Smooth muscle cell (in vitro differentiated cells): ENCODE measurements around the gene CSF1. TPM values are rescaled to one million over a fixed set of nuclear protein-coding genes. Genes with fewer than 3 reads are reported as not detected.

ENCODE experiments used
- DNase-seq: peaks from one replicate; lab custom pipeline; 2025; ENCODE audit not compliant: unreplicated experiment; lab: John Stamatoyannopoulos, UW
- H2AFZ ChIP-seq: fragments of 200-600 bp; sonication (generic); 2 replicates; pipeline ENCODE4 v1.6.0; 2016; ENCODE audit warnings: antibody characterized with exemption, low read depth, mild to moderate bottlenecking
- H3F3A ChIP-seq: fragments of 200-600 bp; sonication (generic); 2 replicates; pipeline ENCODE4 v1.6.0; 2017; ENCODE audit warnings: antibody characterized with exemption, low read depth
- H3K27ac ChIP-seq: fragments of 200-600 bp; sonication (generic); 2 replicates; pipeline ENCODE4 v1.5.1; 2016; ENCODE audit warnings: low read depth, mild to moderate bottlenecking
- H3K27me3 ChIP-seq: fragments of 200-600 bp; sonication (generic); 2 replicates; pipeline ENCODE4 v1.6.1; 2016; ENCODE audit warnings: low read depth, mild to moderate bottlenecking
- H3K36me3 ChIP-seq: fragments of 200-600 bp; sonication (generic); 2 replicates; pipeline ENCODE4 v1.5.1; 2016; ENCODE audit warnings: low read depth
- H3K4me1 ChIP-seq: fragments of 200-600 bp; sonication (generic); 2 replicates; pipeline ENCODE4 v1.5.1; 2016; ENCODE audit warnings: low read depth
- H3K4me2 ChIP-seq: fragments of 200-600 bp; sonication (generic); 2 replicates; pipeline ENCODE4 v1.6.0; 2016; ENCODE audit warnings: mild to moderate bottlenecking
- H3K4me3 ChIP-seq: fragments of 200-600 bp; sonication (generic); 2 replicates; pipeline ENCODE4 v1.5.1; 2016; ENCODE audit warnings: mild to moderate bottlenecking
- H3K79me2 ChIP-seq: fragments of 200-600 bp; sonication (generic); 2 replicates; pipeline ENCODE4 v1.6.0; 2016; ENCODE audit warnings: low read depth, mild to moderate bottlenecking
- H3K9ac ChIP-seq: fragments of 200-600 bp; sonication (generic); 2 replicates; pipeline ENCODE4 v1.6.0; 2016; ENCODE audit warnings: low read depth
- H3K9me3 ChIP-seq: fragments of 200-600 bp; sonication (generic); replicated peaks from 2 replicates; pipeline ENCODE4 v1.5.1; 2016; ENCODE audit warnings: low read depth
- H4K20me1 ChIP-seq: fragments of 200-600 bp; sonication (generic); 2 replicates; pipeline ENCODE4 v1.6.0; 2016; ENCODE audit warnings: low read depth
- WGBS: methylation state at CpG from one replicate; pipeline ENCODE4 v1.1.7; 2016; ENCODE audit warnings: low lambda C conversion rate; 5-methylcytosine and 5-hydroxymethylcytosine counted together
- polyA plus RNA-seq: library from polyadenylated mRNA; unstranded; fragments of >200 nt; fragmentation: Nextera tagmentation; extraction: Ambion mirVana; gene quantifications from 2 replicates; pipeline ENCODE4 v1.2.1, GENCODE V29; 2016
- total RNA-seq: library from RNA; depleted of rRNA; stranded (reverse); fragments of >200 nt; gene quantifications from 2 replicates; pipeline ENCODE4 v1.2.3, GENCODE V29; 2014
- TF ChIP-seq, protein P1 (sequence below): fragments of 200-600 bp; sonication (generic); IDR thresholded peaks from 2 replicates; pipeline ENCODE4 v1.5.1; 2017; ENCODE audit warnings: borderline replicate concordance, mild to moderate bottlenecking, antibody characterized with exemption; ENCODE audit not compliant: insufficient read depth, poor library complexity, severe bottlenecking

The CSF1 gene
- total and polyA plus RNA-seq, 2 experiments from 2014 or later, result 22.4 to 30.9 TPM

DNA sequence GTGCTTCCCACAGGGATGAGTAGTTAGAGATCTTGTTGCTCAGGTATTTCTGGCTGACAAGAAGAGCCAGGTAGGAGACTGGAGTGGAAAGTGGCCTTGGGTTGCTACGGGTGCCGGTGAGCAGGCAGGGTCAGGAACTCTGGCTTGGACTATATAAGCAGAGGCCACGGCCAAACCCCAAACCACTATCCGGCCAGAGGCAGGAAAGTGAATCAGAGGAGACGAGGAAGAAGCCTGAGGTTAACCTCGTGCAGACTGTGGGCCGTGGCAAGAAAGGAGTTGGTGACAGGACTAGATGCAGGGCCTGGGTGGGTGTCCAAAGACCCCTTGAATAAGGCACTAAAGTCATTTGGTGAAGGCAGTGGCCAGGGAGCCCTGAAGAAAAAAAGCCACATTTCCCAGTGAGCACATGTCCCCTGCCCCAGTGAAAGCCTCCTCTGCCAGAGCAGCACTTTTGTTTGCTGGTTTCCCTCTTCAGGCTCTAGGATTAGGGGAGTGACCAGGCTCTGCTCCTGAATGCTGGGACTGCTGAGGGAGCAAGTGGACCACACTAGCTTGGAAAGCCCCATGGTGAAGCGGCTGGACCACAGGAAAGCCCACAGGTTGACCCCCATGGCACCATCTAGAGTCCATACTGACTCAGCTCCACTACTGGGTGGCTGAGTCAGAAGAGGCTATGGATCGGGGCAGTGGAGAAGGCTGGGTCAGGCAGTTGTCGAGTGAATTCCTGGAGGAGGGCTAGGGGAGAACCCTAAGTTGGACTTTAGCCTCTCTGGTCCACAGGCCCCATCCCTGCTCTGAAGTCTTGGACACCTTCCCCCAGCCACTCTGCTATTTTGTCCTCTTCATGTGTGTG, 23.4 kb downstream of the CSF1 start:
- H3K4me3 ChIP-seq, result no peak overlapping the region
- WGBS, result 41% methylated on average over 10 of the region's 10 CpGs
- DNase-seq, result no peak
- no peak overlapping the region for H2AFZ ChIP-seq
- no peaks in the 10 kb centered on the region for H4K20me1 ChIP-seq
- peaks cover 6% of the 10 kb centered on the region for H3F3A ChIP-seq
- H3K4me1 ChIP-seq, result peaks cover 18% of the 10 kb centered on the region
- H3K27ac ChIP-seq, result peak overlapping the region; percentile 57
- H3K36me3 ChIP-seq, result no peaks in the 10 kb centered on the region
- no peaks in the 10 kb centered on the region for H3K27me3 ChIP-seq
- H3K79me2 ChIP-seq, result no peaks in the 10 kb centered on the region
- TF ChIP-seq, protein P1, sequence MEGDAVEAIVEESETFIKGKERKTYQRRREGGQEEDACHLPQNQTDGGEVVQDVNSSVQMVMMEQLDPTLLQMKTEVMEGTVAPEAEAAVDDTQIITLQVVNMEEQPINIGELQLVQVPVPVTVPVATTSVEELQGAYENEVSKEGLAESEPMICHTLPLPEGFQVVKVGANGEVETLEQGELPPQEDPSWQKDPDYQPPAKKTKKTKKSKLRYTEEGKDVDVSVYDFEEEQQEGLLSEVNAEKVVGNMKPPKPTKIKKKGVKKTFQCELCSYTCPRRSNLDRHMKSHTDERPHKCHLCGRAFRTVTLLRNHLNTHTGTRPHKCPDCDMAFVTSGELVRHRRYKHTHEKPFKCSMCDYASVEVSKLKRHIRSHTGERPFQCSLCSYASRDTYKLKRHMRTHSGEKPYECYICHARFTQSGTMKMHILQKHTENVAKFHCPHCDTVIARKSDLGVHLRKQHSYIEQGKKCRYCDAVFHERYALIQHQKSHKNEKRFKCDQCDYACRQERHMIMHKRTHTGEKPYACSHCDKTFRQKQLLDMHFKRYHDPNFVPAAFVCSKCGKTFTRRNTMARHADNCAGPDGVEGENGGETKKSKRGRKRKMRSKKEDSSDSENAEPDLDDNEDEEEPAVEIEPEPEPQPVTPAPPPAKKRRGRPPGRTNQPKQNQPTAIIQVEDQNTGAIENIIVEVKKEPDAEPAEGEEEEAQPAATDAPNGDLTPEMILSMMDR, result no peak
- peaks cover 8% of the 10 kb centered on the region for H3K9me3 ChIP-seq
- no peak overlapping the region for H3K9ac ChIP-seq
- H3K4me2 ChIP-seq, result peak overlapping the region; percentile 1

DNA sequence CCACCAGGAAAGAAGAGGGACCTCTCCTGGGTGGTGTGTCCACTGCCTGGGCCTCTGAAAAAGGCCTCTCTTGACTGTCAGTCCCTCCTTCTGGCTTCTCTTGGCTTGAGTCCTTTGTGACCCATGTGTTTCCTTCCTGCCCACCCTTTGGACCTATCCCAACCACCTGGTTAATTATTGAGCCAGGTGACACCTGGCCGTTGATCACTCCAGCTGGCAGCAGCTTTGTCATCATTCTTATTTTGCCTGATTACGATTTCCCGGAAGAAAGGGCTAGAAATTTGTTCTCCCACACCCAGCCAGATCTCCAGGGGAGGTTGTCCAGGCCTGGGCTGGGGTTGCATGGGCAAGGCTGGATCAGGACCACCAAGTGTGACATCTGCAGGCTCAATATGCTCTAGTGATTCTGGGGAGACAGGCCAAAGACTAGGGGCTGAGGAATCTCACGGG, 24.8 kb downstream of the CSF1 start:
- H2AFZ ChIP-seq, result no peak overlapping the region
- no peak for DNase-seq
- H3K27ac ChIP-seq, result no peak overlapping the region
- H3K9me3 ChIP-seq, result peaks cover 8% of the 10 kb centered on the region
- no peaks in the 10 kb centered on the region for H3K79me2 ChIP-seq
- no peaks in the 10 kb centered on the region for H4K20me1 ChIP-seq
- 83% methylated on average over 4 of the region's 4 CpGs for WGBS
- no peak overlapping the region for H3K4me2 ChIP-seq
- TF ChIP-seq, protein P1, result no peak
- no peak overlapping the region for H3K4me3 ChIP-seq
- H3K36me3 ChIP-seq, result no peaks in the 10 kb centered on the region
- no peaks in the 10 kb centered on the region for H3K27me3 ChIP-seq
- H3F3A ChIP-seq, result peaks cover 6% of the 10 kb centered on the region
- H3K4me1 ChIP-seq, result peaks cover 13% of the 10 kb centered on the region
- no peak overlapping the region for H3K9ac ChIP-seq

DNA sequence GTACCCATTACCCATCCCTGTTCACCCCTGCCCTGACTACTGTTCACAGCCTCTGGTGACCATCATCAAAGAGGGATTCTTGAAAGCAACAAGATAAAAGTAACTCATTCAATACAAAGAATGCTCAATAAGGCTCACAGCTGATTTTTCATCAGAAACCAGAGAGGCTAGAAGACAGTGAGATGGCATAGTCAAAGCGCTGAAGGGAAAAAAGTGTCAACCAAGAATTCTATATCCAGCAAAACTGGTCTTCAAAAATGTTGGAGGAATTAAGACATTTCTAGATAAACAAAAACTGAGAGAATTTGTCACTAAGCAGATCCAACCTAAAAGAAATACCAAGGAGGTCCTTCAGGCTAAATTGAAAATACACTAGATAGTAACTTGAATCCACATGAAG, 27.1 kb downstream of the CSF1 start:
- no peak overlapping the region for H3K27ac ChIP-seq
- peaks cover 8% of the 10 kb centered on the region for H3K9me3 ChIP-seq
- H3F3A ChIP-seq, result peaks cover 6% of the 10 kb centered on the region
- H3K27me3 ChIP-seq, result no peaks in the 10 kb centered on the region
- H3K9ac ChIP-seq, result no peak overlapping the region
- H2AFZ ChIP-seq, result no peak overlapping the region
- no peaks in the 10 kb centered on the region for H3K36me3 ChIP-seq
- H4K20me1 ChIP-seq, result no peaks in the 10 kb centered on the region
- no peak overlapping the region for H3K4me2 ChIP-seq
- DNase-seq, result no peak
- TF ChIP-seq, protein P1, result no peak
- no peak overlapping the region for H3K4me3 ChIP-seq
- no peaks in the 10 kb centered on the region for H3K4me1 ChIP-seq
- H3K79me2 ChIP-seq, result no peaks in the 10 kb centered on the region
- 100% methylated on average over 1 of the region's 1 CpG for WGBS
